Glomerular visceral epithelial cell (primary cell): Measurements from ENCODE around the gene INPPL1.

Experiments used
- DNase-seq: peaks from one replicate; pipeline ENCODE4 v3.0.0-alpha.2; 2016; ENCODE audit errors: extremely low spot score

The INPPL1 gene

DNA sequence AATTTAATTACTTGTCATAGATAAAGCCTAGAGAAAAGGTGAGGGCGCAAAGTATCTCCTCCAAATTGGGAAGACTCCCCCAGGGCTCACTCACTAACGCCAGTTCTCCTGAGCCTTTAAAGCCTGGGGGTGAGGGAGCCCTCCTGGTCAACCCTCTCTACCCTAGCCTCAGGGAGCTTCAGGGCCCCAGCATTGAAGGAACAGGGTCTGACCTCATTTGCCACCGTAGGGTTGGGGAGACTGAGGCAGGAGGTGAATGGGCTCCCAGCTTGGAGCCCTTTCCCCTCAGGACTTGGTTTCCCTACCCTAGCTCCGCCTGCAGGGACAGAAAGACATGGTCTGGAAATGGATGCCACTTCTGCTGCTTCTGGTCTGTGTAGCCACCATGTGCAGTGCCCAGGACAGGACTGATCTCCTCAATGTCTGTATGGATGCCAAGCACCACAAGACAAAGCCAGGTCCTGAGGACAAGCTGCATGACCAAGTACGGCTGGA is 6.3 kb upstream of the INPPL1 start:
- DNase-seq: no peak

DNA sequence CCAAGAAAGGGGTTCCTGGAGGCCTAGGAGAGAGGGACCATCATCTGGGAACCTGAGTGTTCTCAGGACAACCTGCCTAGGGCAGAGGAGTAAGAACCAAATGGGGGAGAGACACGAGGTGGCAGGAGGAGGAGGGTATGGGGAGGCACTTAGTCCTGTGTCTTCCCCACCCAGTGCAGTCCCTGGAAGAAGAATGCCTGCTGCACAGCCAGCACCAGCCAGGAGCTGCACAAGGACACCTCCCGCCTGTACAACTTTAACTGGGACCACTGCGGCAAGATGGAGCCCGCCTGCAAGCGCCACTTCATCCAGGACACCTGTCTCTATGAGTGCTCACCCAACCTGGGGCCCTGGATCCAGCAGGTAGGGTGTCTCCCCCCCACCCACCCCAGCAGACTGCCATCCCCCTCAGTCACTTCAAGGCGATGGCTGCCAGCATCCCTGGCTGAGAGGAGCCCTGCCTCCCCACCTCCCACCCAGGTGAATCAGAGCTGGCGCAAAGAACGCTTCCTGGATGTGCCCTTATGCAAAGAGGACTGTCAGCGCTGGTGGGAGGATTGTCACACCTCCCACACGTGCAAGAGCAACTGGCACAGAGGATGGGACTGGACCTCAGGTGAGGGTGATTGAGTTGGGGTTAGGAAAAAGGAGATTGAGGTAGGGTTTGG is 3.7 kb upstream of the INPPL1 start:
- no peak for DNase-seq

DNA sequence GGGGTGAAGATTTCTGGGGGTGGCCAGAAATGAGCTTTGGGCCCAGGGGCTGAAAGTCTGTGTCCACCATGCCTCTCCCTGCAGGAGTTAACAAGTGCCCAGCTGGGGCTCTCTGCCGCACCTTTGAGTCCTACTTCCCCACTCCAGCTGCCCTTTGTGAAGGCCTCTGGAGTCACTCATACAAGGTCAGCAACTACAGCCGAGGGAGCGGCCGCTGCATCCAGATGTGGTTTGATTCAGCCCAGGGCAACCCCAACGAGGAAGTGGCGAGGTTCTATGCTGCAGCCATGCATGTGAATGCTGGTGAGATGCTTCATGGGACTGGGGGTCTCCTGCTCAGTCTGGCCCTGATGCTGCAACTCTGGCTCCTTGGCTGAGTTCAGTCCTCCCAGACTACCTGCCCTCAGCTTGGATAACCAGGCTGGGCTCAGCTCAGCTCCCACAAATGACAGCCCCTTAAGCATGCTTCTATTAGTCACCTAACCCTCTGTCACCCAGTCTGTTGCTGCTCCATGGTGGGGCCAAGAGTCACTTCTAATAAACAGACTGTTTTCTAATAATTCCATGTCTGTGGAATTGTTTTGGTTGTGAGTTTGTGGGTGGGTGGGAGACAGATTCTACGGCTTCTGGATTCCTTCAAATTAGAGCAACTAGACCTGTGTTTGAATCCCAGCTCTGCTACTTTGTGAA is 3.0 kb upstream of the INPPL1 start:
- DNase-seq: no peak

DNA sequence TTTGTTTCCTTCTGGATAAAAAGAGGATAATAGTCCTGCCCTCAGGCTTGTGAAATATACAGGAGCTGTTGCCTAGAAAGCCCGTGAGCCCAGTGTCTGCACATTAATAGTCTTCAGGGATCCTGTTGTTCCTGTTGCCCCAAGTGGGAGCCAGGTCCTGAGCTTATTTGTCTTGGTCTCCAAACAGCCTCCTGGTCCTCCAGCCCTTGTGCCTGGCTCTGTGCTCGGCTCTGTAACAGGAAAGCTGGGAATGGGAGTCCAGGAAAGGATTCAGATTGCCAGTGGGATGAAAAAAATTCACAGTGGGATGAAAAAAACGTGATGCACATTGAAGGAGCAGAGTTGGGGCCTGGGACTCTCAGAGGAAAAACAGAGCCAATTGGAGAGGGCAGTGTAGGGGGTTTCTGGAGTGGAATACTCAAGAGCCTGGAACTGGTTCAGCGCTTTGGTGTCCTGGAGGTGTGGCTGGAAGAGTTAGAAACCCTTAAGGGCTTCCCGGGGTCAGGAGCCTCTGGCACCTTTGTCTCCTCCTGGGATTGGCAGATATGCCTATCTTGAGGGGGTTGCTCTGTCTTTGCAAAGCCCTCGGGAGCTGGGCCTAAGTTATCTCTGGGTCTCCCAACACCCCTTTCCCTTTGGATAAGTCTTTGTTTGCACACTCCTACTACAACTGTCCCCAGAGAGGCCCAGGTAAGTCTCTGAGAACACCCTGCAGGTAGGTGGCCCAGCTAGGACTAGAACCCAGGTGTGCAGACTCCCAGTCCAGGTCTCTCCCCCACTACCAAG is 2.3 kb upstream of the INPPL1 start:
- DNase-seq: no peak

DNA sequence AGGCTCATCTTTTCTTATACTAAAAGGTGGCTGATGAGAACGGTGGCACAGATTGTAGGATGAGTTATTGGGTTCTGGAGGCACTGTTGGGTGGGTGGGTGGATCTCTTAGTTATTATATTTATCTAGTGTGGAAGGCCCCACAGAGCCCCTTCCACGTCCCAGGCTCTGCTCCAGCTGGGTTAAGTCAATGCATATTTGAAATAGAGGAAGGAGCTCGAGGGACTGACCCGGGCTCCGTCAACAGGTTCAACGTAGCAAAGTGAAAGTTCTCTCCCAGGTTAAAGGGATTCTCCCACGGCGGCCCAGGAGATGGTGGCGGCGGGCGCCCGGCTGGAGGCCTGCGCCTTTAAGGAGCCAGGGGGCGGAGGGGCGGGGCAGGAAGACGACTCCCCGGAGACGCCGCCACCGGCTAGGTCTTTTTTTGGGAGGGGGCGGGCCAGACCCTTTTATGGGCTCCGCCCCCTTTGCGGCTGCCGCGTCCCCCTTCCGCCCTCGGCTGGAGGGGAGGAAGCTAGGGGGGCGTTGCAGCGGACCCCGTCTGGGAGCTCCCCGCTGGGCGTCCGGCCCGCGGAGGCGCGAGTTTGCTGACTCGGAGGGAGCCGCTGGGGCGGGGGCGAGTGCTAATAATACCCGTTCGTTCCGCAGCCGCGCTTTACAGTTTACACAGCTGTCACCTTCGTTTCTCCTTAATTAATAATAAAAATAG is 1.5 kb upstream of the INPPL1 start:
- peak; percentile 93 for DNase-seq

DNA sequence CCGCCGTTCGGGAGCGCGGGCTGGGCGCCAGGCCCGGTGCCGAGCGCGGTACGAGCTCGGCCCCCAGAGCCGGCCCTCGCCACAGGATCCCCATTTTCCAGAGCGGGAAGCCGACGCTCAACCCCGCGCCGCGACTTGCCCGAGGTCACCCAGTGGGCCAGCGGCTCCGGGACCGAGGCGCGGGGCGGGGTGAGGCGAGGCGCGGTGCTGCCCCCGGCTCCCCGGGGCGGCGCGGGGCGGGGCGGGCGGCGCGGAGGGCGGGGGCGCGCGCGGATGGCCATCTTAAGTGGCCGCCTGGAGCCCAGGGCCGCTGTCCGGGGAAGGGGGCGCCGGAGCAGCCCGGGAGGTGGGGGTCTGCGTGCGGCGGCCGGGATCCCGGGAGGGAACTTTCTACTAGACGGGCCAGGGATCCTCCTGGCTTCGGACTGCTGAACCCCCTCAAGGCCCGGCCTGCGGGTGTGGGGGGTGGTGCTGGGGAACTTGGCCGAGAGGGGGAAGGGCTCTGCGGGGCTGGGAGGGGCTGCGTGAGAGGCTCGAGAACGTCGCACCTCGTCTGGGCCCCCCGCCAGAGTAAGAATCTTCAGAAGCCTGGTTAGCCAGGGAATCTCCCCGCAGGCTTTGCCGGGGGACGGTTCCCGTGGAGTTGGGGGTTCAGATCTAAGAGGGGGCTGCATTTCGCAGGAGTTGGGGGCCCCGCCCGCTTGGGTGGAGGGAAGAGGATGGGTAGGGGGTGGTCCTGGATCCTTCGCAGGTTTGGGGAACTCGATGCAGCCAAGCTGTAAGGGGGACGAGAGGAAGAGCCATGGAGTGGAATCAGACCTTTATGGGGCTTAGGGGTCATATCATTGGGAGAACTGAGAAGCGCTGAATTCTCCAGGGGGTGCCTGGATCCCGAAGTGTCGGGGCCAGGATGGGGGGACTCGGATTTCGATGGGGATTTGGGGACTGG is 678 bp upstream of the INPPL1 start:
- peak; percentile 69 for DNase-seq

DNA sequence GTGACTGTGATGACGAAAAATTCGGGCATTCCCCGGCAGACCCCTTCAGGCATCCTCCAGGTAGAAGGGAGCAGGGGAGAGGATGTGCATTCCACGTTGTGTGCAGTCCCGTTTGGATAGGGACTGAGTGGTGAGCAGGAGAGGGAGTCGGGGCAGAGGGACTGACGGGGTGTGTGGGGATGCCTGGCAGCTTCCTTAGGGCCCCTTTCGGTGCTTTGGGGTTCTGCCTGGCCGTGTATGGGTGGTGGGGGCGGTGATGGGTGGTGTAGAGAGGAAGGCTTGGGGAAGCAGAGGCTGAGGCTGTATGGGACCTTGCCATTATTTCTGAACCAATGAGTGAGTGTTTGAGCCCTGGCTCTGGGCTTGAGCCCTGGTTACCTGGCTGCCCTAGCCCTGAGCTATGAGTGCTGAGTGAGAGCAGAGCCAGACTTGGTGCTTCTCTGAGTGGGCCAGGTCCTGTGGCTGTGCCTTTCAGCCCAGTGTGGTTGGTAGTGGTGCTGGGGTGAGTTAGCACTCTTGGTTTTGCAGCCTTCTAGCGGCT is 914 bp downstream of the INPPL1 start:
- DNase-seq: no peak

DNA sequence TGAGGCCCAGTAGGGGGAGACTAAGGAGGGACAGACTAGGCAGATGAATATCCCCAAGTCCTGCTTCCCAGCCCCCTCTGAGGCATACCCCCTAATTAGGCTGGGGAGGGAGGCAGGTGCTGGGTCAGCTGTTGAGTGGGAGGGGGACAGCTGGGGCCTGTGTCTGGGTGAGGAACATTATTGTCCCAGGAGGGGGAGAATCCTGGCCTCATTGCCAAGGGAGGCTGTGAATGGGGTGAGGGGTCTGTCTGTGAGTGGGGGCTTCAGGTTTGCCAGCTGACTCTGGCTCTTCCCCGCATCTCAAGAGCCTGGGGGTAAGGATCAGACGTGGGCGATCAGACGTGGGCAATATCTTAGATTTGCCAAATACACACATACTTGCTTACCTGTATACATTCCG is 2.1 kb downstream of the INPPL1 start:
- DNase-seq: no peak

DNA sequence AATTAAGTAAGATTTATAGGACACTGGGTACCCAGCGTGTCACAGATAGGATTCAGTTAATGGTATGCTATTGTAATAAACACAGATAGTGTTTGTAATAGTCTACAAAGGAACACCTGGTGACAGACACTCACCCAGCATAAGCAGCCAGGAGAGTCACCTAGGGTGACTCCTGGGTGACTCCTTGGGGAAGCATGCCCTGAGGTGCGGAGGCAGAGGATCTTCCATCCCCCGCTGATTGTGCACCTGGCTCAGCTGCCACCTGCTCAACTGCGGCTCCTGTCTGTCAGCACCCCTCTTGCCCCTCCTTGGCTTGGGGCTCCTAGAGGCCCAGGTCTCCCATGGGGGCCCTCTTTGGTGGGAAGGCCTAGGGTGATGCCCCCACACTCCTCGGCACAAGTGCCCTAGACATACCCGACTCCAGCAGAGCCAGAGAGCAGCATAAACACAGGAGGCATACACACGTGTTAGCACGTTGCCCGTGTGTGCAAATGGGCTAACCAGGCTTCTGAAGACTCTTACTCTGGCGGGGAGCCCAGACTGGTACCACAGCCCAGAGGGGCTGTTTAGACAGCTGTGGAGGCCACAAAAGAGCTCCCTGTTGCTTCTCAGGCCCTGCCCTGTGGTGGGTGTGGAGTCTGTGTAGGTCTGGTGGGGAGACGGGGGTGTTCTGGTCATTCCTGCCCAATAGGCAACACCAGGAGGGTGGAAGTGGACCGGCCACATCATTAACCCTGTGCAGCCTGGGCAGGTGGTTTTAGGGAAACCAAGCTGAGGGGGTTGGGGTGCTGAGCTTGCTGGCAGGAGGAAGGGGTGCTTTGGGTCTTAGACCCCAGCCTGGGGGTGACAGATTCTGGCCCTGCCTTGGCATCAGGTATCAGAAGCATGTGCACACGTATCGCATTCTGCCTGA is 3.0 kb downstream of the INPPL1 start:
- DNase-seq: no peak

DNA sequence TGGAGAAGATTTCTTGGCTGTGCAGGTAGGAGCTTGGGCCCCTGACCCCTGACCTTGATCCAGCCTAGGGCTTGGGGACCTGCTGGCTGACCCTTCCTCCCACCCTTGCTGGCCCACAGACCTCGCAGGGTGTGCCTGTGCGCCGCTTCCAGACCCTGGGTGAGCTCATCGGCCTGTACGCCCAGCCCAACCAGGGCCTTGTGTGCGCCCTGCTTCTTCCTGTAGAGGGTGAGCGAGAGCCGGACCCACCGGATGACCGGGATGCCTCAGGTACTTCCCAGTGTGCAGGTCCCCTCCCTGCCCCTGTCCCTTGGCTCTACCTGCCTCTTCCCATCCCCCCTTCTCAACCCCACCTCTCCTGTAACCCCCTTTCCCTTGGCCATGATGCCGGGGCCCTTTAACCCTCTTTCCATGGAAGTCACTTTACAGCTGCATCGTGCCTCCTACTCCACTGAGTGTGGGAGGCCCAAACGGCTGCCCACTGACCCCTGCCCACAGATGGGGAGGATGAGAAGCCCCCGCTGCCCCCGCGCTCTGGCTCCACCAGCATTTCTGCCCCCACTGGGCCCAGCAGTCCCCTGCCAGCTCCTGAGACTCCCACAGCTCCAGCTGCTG is 3.8 kb downstream of the INPPL1 start:
- DNase-seq: no peak

DNA sequence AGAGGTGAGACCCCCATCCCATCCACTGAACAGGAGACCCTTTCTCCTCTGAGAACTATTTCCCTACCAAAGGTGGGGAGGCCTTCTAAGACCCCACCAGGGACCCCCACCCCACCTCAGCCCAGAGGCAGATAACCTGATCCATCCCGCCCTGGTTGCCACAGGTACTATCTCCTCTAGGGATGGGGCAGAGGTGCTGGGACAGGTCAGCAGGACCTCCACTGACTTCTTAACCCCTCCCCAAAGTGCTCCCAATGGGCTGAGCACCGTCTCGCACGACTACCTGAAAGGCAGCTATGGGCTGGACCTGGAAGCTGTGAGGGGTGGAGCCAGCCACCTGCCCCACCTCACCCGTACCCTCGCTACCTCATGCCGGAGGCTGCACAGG is 4.3 kb downstream of the INPPL1 start:
- DNase-seq: no peak

DNA sequence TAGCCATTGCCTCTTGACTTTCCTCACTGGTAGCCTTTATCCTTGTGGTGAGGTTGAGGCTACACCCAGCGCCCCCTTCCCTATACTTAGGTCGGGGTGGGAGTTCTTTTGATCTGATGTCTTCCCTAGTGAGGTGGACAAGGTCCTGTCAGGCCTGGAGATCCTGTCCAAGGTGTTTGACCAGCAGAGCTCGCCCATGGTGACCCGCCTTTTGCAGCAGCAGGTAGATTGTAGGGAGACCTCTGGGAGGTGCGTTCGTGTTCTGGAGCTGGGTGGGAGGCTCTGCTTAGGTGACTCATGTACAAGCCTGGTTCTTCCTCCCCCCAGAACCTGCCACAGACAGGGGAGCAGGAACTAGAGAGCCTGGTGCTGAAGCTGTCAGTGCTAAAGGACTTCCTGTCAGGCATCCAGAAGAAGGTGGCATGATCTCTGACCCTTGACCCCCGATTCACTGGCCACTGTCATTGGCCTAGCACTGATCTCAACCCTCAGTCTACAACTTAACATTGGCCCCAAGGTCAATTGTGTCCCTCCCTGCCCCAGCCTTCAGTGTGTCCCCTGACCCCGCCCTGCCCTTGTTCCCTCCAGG is 4.9 kb downstream of the INPPL1 start:
- no peak for DNase-seq

DNA sequence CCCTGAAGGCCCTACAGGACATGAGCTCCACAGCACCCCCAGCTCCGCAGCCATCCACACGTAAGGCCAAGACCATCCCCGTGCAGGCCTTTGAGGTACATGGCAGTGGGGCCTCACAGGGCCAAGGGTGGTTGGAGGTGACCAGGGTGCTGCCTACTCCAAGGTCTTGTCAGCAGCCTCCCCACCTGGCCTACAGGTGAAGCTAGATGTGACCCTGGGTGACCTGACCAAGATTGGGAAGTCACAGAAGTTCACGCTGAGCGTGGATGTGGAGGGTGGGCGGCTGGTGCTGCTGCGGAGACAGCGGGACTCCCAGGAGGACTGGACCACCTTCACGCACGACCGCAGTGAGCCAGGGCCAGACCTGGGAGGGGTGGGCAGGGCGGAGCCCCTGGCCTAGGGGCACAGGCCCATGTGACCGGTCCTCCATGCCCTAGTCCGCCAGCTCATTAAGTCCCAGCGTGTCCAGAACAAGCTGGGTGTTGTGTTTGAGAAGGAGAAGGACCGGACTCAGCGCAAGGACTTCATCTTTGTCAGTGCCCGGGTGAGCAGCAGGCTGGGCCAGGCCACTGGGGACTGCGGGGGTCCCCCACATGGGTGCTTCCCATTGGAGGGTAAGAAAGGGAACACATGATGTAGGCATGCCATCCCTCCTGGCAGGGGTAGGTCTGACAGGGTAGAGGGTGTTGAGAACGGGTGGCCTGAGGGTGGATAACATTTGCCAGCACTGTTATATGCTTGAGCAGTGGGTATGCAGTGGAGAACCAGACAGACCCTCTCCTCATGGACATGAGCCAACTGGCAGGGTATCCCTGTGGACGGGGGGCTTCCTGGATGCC is 5.6 kb downstream of the INPPL1 start:
- no peak for DNase-seq

DNA sequence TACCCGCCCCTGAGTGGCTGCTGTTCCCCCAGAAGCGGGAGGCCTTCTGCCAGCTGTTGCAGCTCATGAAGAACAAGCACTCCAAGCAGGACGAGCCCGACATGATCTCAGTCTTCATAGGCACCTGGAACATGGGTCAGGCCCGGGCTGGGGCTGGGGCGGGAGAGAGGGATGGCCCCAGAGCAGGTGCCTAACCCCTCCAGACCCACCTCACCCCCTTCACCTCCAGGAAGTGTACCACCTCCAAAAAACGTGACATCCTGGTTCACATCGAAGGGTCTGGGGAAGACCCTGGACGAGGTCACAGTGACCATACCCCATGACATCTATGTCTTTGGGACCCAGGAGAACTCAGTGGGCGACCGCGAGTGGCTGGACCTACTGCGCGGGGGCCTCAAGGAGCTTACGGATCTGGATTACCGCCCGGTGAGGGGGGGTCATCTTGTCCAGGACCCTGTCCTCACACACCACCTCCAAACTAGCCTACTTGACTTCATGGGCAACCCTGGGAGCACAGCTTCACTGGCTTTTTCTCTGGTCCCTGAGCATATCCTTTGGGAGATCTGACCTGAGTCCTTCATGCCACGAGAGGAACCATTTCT is 6.3 kb downstream of the INPPL1 start:
- no peak for DNase-seq

DNA sequence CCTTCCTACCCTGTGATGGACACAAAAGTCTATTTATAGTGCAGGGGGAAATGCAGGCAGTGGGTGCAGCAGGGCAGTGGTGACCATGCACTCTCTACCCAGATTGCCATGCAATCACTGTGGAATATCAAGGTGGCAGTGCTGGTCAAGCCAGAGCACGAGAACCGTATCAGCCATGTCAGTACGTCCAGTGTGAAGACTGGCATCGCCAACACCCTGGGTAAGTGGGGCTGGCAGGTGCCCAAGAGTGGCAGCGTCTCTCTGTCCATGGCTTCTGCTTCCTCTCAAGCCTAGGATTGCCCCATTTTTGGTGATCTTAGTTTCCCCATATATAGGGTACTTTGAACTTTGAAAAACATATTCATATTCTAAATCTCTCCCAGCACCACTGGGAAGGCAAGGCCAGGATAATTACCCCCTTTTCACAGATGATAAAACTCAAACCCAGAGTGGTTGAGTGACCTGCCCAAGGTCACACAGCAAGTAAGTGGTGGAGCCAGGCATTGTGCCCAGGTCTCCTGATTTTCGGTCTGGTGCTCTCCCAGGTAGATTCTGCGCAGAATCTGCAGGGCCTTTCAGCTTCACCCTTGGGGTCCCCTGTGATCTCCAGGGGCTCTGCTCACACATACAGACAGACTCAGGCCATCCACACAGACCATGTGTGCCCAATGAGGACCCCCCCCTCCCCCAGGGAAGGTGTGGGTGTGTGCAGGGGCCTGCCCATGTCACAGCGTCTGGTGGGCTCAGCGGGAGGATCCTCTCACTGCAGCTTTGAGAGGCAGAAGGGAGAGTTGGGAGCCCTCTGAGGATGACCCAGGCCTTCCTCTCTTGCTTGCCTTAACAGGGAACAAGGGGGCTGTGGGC is 7.1 kb downstream of the INPPL1 start:
- DNase-seq: no peak

DNA sequence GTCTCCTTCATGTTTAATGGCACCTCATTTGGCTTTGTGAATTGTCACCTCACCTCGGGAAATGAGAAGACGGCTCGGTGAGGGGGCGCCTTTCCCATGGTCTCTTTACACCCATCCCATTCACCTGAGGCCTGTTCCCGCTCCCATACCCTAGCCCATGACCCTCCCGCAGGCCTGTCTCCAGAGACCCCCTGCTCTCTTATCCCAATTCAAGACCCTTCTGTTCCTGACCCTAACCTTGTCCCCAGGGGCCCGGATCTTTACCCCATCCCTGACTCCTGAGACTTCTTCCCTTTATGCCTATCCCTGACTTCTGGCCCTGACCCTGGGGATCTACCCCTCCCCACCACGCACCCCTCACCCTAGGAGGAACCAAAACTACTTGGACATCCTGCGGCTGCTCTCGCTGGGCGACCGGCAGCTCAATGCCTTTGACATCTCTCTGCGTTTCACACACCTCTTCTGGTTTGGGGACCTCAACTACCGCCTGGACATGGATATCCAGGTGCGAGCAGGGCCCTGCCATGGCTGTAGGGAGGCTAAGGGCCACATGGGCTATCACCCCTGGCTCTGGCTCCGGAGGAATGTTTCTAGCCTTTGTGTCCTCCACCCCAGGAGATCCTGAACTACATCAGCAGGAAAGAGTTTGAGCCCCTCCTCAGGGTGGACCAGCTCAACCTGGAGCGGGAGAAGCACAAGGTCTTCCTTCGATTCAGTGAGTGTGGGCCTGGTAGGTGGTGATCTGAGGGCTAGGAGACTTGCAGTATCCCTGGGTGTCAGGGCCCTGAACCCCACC is 7.9 kb downstream of the INPPL1 start:
- no peak for DNase-seq
